Measurements from ENCODE around the gene TRIM4.
"Not testable (repeated sequence)": the region's sequence is repeated elsewhere in the genome, so short reads cannot be mapped to it uniquely, and the experiment has no call there.

The TRIM4 gene

GRCh38 chr7:99920149-99920548, 819 bp upstream of the TRIM4 start:
- peak; percentile 13 for DNase-seq (ENCODE audit: low read depth, low spot score)

GRCh38 chr7:99919814-99920112, 433 bp upstream of the TRIM4 start:
- DNase-seq (ENCODE audit: low read depth, low spot score), result no peak

- DNase-seq (ENCODE audit: low read depth, low spot score), result no peak
These were observed 8.4 kb downstream of the TRIM4 start for GRCh38 chr7:99910976-99911375.

- DNase-seq (ENCODE audit: low read depth, low spot score), result no peak
These were observed 17.7 kb downstream of the TRIM4 start for GRCh38 chr7:99901581-99901980.

- DNase-seq (ENCODE audit: low read depth, low spot score), result no peak
These were observed 19.4 kb downstream of the TRIM4 start for GRCh38 chr7:99899830-99900519.

- DNase-seq (ENCODE audit: low read depth, low spot score), result no peak
These were observed 20.5 kb downstream of the TRIM4 start for GRCh38 chr7:99898836-99899235.

GRCh38 chr7:99898023-99898357, 21.3 kb downstream of the TRIM4 start:
- DNase-seq (ENCODE audit: low read depth, low spot score), result no peak

- DNase-seq (ENCODE audit: low read depth, low spot score), result no peak
These were observed 21.9 kb downstream of the TRIM4 start for GRCh38 chr7:99897322-99898022.

- no peak for DNase-seq (ENCODE audit: low read depth, low spot score)
These were observed 24.6 kb downstream of the TRIM4 start for GRCh38 chr7:99894738-99895137.

GRCh38 chr7:99893280-99893679, 26.1 kb downstream of the TRIM4 start:
- no peak for DNase-seq (ENCODE audit: low read depth, low spot score)

GRCh38 chr7:99890348-99890747, 29.0 kb downstream of the TRIM4 start:
- DNase-seq (ENCODE audit: low read depth, low spot score), result not testable (repeated sequence)

- DNase-seq (ENCODE audit: low read depth, low spot score), result not testable (repeated sequence)
These were observed 31.0 kb downstream of the TRIM4 start for GRCh38 chr7:99888366-99888765.

GRCh38 chr7:99881370-99881769, 38.0 kb downstream of the TRIM4 start:
- DNase-seq (ENCODE audit: low read depth, low spot score), result no peak

GRCh38 chr7:99876933-99877332, 42.4 kb downstream of the TRIM4 start, which contains the start of gene OR2AE1:
Gene OR2AE1, minus strand, starts transcription at chr7:99877033. Its CDS starts 0 bp downstream, at chr7:99877033.
- no peak for DNase-seq (ENCODE audit: low read depth, low spot score)

- DNase-seq (ENCODE audit: low read depth, low spot score), result no peak
These were observed 42.8 kb downstream of the TRIM4 start for GRCh38 chr7:99876491-99876890.

- DNase-seq (ENCODE audit: low read depth, low spot score), result no peak
These were observed 51.1 kb downstream of the TRIM4 start for GRCh38 chr7:99868246-99868645.

GRCh38 chr7:99867477-99867876, 51.9 kb downstream of the TRIM4 start:
- DNase-seq (ENCODE audit: low read depth, low spot score), result not testable (repeated sequence)

- peak; percentile 23 for DNase-seq (ENCODE audit: low read depth, low spot score)
These were observed 55.4 kb downstream of the TRIM4 start for GRCh38 chr7:99863847-99864440.

GRCh38 chr7:99860281-99861127, 58.8 kb downstream of the TRIM4 start:
- DNase-seq (ENCODE audit: low read depth, low spot score), result peak; percentile 96

GRCh38 chr7:99855236-99855635, 64.1 kb downstream of the TRIM4 start:
- no peak for DNase-seq (ENCODE audit: low read depth, low spot score)

- no peak for DNase-seq (ENCODE audit: low read depth, low spot score)
These were observed 70.7 kb downstream of the TRIM4 start for GRCh38 chr7:99848420-99849216.
